Left kidney (tissue), 2 donors: ENCODE results near the gene CADPS. TPM values are rescaled to one million over a fixed set of nuclear protein-coding genes. Genes with fewer than 3 reads are reported as not detected.

ENCODE experiments used
- DNase-seq: peaks from one replicate; pipeline ENCODE4 v3.0.0-alpha.2; 2013
- polyA plus RNA-seq: library from polyadenylated mRNA; unstranded; fragments of 120-200 nt; gene quantifications from one replicate; pipeline ENCODE4 v1.2.1, GENCODE V29; 2013; ENCODE audit not compliant: insufficient read length

CADPS gene
- polyA plus RNA-seq, 1 donor, result 5.0 TPM

GRCh38 chr3:62811119-62811518 lies 64.1 kb downstream of the CADPS start:
- DNase-seq, result no peak

GRCh38 chr3:62809369-62809768 lies 65.8 kb downstream of the CADPS start:
- DNase-seq, result no peak

- DNase-seq, result no peak
Observed at GRCh38 chr3:62805580-62806277, 69.5 kb downstream of the CADPS start.

- DNase-seq, result no peak
Observed at GRCh38 chr3:62805106-62805505, 70.1 kb downstream of the CADPS start.

- no peak for DNase-seq
Observed at GRCh38 chr3:62803276-62803675, 71.9 kb downstream of the CADPS start.

- no peak for DNase-seq
Observed at GRCh38 chr3:62798000-62798399, 77.2 kb downstream of the CADPS start.

GRCh38 chr3:62797132-62797531 lies 78.1 kb downstream of the CADPS start:
- no peak for DNase-seq

- no peak for DNase-seq
Observed at GRCh38 chr3:62795978-62796657, 79.1 kb downstream of the CADPS start.

- DNase-seq, result no peak
Observed at GRCh38 chr3:62793946-62794345, 81.3 kb downstream of the CADPS start.

- DNase-seq, result no peak
Observed at GRCh38 chr3:62785384-62785783, 89.8 kb downstream of the CADPS start.

- DNase-seq, result no peak
Observed at GRCh38 chr3:62781121-62781520, 94.1 kb downstream of the CADPS start.

- no peak for DNase-seq
Observed at GRCh38 chr3:62777674-62778073, 97.5 kb downstream of the CADPS start.

GRCh38 chr3:62777130-62777529 lies 98.1 kb downstream of the CADPS start:
- DNase-seq, result no peak

GRCh38 chr3:62774221-62774620 lies 101.0 kb downstream of the CADPS start:
- DNase-seq, result no peak

GRCh38 chr3:62771331-62772072 lies 103.7 kb downstream of the CADPS start:
- no peak for DNase-seq

GRCh38 chr3:62768896-62769295 lies 106.3 kb downstream of the CADPS start:
- DNase-seq, result no peak

GRCh38 chr3:62761711-62762110 lies 113.5 kb downstream of the CADPS start:
- DNase-seq, result no peak

- no peak for DNase-seq
Observed at GRCh38 chr3:62761311-62761710, 113.9 kb downstream of the CADPS start.

GRCh38 chr3:62758296-62759066 lies 116.7 kb downstream of the CADPS start:
- DNase-seq, result no peak

- no peak for DNase-seq
Observed at GRCh38 chr3:62757045-62757444, 118.2 kb downstream of the CADPS start.

- DNase-seq, result peak; percentile 7
Observed at GRCh38 chr3:62755285-62755684, 119.9 kb downstream of the CADPS start.

- DNase-seq, result no peak
Observed at GRCh38 chr3:62749657-62750056, 125.6 kb downstream of the CADPS start.
